GM19468 (cell line): ENCODE measurements around the gene TOM1.

Experiments used
- ATAC-seq: cut with Tn5 transposase; IDR thresholded peaks from one replicate; pipeline ENCODE4 v1.9.1; 2021; ENCODE audit warnings: mild to moderate bottlenecking, moderate library complexity, moderate number of reproducible peaks; ENCODE audit not compliant: unreplicated experiment; ENCODE audit errors: extremely low read depth

The TOM1 gene

DNA sequence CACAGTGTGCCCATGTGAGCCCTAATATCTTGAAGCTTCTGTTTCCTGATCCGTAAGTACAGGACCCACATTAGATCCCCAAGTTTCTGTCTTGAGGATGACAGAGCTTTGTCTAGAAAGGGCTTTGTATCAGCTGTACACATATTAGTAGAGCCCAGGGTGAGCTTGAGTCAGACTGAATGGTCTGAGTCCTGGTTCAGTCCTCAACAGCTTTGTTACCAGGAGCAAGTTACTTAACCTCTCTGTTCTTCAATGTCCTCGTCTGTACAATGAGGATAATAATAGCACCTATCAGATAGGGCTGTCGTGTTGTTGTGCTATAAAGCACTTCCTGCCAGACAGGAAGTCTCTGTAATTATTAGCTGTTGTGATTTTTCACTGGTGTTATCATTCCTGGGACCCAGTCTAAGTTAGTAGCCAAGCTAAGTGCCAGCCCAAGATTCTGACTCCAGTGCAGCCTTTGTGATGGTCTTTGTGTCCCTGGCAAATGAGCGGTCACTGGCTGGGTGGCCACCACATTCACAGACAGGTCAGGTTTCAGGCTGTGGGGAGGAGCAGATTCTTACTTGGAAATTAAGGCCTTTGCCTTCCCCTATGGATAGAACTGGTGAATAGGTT is 6.8 kb downstream of the TOM1 start:
- no peak for ATAC-seq

DNA sequence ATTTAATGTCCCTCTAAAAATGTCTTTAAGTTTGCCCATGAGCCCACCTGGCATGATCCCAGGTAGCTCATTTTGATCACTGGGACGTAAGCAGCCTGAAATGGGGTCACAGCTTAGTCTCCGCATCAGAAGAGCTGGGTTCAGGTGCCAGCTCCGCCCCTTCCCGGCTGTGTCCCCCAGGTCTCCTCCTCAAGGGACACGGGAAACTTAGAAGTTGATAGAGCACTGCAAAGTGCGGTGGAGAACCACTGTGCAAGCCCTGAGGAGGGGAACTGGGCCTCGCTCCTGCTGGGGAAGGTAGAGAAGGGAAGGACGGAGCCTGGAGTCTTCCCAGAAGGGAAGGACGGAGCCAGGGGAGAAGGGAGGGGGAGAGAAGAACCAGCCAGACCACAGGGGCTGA is 7.7 kb downstream of the TOM1 start:
- ATAC-seq = no peak

- no peak for ATAC-seq
Measured at GRCh38 chr22:35307892-35308291, 8.2 kb downstream of the TOM1 start.

GRCh38 chr22:35308480-35309021 is 8.9 kb downstream of the TOM1 start:
- peak; percentile 33 for ATAC-seq

- ATAC-seq = no peak
Measured at GRCh38 chr22:35310556-35311550, 11.2 kb downstream of the TOM1 start.

DNA sequence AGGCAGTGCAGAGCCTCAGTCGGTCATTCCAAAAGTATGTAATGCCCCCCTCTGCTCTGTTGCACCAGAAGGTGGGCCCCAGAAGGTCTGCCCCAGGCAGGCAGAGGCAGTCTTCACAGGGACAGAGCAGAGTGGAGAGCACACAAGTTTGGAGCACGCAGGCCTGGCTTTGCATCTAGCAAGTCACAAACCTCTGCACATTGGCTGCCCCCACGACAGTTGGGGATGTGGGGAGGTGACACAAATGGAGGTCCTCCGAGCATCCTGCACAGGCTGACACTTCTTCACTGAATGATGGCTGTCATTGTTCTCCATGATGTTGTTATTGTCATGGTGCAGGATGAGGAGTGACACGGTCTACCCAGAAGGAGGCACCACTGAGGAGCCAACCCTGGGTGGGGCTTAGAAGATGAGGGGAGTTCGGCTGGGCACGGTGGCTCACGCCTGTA is 11.9 kb downstream of the TOM1 start:
- no peak for ATAC-seq

GRCh38 chr22:35312198-35313059 is 12.7 kb downstream of the TOM1 start:
- ATAC-seq = no peak

GRCh38 chr22:35313311-35314121 is 13.8 kb downstream of the TOM1 start:
- ATAC-seq = no peak

DNA sequence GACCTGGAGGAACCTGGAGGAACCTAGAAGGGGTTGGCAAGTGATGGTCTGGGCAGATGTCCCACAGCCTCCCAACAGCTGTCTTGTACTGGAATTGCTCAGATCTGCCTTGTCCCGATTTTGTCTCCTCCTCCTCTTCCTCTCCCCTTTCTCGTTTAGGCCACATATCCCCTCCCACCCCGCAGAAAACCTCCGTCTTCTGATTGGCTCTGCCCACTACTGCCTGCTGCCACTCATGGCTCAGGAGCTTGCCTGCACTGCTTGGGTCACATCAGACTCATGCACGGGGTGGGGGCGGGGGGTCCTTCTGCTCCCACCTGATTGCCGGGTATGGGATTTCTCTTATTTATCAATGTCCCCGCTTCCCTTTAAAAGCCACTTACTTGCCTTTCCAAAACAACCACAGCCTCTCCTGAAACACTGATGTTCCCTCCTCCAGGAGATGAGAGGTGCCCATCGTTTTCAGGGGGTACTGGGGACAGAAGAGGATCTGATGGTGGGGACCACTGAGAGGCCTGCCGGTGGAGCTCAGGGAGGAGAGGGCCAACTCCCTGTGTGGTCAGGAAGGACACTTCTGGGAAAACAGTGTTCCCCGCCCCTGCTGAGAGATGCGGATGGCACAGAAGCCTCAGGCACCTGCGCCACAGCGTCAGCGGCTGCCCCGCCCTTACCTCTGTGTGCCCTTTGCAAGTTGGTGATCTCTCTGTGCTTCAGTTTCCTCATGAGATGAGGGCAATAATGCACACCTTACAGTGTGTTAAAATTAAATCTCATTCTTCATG is 14.7 kb downstream of the TOM1 start:
- no peak for ATAC-seq

- ATAC-seq = no peak
Measured at GRCh38 chr22:35315141-35315854, 15.6 kb downstream of the TOM1 start.

DNA sequence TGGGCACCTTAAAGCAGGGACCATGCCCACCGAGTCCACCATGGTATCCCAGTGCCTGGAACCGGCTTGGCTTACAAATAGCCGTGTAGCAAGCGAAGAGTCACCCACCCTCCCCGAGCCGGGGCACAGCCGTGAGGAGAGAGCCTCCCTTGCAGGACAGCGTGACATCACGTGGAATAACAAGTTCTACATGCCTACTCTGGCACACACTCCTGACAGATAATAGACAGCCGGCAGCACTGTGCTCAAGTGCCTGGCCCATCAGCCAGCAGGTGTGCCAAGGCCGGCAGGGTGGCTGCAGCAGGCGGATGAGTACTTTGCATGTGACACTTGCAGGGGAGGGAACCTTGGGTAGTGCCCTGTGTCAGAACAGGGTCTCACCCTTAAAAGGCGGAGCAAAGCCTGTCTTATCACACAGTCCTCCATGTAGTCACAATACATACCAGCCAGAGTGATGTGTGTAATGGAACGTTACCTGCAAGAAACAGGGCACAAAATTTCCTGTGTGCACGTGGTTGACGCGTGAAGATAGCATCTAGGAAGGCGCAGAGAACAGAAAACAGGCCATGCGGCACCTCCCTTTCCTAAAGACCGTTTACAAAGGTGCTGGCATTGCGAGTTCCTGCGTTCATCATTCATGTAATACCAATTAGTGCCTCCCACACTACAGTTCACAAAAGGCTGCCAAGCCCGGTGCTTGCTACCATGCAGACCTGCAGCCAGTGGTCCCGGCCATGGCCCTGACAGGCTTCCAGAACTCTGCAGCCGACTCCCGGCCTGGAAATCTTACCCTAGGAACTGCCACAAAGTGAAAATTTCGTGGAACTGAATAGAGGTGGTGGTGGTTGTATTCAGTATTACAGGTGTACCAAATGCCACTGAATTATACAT is 16.4 kb downstream of the TOM1 start:
- no peak for ATAC-seq

- ATAC-seq = no peak
Measured at GRCh38 chr22:35316751-35317150, 17.1 kb downstream of the TOM1 start.

DNA sequence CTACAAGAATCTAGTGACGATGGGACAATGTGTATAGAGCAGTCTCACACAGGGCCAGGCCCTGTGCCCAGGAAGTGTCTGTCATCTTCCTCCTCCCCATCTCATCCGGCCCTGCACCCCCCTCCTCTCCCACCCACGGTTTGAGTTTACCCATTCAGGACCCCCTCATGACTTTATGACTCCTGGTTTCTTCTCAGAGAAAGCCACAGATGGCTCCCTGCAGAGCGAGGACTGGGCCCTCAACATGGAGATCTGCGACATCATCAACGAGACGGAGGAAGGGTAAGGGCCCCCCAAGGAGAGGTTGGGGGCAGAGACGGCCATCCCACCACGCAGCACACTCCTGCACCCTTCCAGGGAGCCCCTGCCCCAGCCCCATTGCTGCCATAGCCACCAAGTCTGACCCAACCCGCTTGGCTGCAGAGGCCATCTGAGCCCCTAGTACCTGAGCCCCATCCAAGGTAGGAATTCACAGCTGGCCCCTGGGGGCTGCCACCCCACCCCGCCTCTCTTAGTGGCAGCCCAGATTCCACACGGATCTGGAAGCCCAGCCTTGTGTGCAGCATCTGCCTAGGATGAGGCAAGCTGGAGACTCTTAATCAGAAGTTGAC is 18.1 kb downstream of the TOM1 start:
- ATAC-seq = no peak

GRCh38 chr22:35318346-35319215 is 18.9 kb downstream of the TOM1 start:
- no peak for ATAC-seq

DNA sequence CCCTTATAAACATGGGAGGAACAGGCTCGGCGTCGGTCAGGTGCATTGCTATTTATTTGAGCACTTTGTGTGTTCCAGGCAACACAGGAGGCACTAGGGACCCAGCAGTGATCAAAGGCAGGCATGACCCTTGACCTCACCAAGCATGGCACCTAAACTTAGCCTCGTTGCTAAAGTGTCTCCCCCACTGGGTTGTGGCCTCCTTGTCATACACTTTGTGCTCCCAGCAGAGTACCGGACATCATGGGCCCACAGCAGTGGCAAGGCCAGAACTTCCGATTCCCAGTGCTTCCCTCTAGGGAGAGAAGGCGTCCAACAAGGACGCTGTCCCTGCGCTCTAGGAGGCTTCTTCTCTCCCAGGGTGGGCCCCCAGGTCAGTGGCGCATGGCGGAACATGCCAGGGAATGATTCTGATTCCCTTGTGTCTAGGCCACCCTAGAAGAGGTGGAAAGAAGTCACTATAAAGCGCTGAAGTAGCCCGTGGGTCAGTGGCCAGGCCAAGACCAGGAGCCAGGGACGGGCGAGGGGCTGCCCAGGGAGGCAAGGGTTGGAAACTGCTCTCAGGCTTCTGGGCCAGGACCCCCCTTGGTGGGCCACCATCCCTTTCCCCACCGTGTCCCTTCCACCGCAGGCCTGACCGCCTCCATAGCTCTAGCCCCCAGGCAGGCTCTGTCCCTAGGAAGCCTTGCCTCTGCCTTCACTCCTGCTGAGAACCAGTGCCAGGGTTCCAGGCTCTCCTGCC is 19.7 kb downstream of the TOM1 start:
- ATAC-seq = no peak
